VCaP (cell line): ENCODE results near the gene USP17L5.
"Not testable (repeated sequence)": the region's sequence is repeated elsewhere in the genome, so short reads cannot be mapped to it uniquely, and the experiment has no call there.

Experiments used
- H3K27ac ChIP-seq: fragments of 450-650 bp; 2 replicates; pipeline ENCODE4 v1.5.1; 2017
- TF ChIP-seq, protein P1 (sequence below): fragments of 450-650 bp; conservative IDR thresholded peaks from 2 replicates; pipeline ENCODE4 v1.5.1; 2017; ENCODE audit warnings: mild to moderate bottlenecking, moderate library complexity

USP17L5 gene

GRCh38 chr4:9339103-9339502 is at the start of gene USP17L5:
USP17L5 (plus strand) TSS chr4:9339403; CDS start chr4:9339403, 0 bp downstream.
- H3K27ac ChIP-seq = not testable (repeated sequence)

DNA sequence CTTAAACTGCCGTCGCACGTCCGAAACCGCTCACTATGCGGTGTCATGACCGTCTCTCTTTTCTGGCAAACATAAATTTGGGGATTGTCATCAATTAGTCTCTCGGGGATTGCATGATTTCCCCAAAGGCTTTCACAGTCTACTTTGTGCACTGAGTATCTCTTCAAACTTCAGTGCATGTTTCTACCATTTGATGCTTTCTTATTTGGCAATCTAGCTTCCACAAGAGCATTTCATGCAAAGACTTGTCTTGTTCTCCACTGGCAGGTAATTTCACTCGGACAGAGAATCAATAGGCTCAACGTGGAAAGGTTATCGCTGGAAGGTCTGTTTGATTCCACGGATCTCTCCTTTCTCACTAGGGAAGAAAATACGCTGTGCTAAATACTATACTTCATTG is 15.0 kb upstream of the USP17L5 start:
- not testable (repeated sequence) for H3K27ac ChIP-seq

GRCh38 chr4:9324865-9325264 is 14.3 kb upstream of the USP17L5 start, which contains the start of gene USP17L24:
USP17L24 (plus strand) TSS chr4:9325165; CDS start chr4:9325165, 0 bp downstream.
- not testable (repeated sequence) for H3K27ac ChIP-seq

- not testable (repeated sequence) for H3K27ac ChIP-seq
Observed at GRCh38 chr4:9329611-9330010, 9.6 kb upstream of the USP17L5 start, which contains the start of gene USP17L25. USP17L25 (plus strand) TSS chr4:9329911; CDS start chr4:9329911, 0 bp downstream.

DNA sequence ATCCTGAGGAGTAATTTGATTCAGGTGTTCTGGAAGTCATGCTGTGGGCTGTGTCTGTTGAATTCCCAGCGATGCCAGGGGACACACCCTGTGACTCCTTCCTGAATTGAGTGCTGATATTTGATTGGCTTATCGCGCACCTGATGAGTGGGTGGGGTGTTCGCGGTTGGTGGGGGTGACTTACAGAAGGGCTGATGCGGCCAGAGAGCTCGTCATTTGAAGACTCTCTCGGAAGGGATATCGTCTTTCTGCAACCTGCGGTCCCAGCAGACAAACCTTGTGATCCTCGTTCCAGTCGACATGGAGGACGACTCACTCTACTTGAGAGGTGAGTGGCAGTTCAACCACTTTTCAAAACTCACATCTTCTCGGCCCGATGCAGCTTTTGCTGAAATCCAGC is 4.8 kb upstream of the USP17L5 start, which contains the start of gene USP17L26:
USP17L26 (plus strand) TSS at position 301 of the 400 bp plus-strand sequence; CDS start at position 301, 0 bp downstream.
- H3K27ac ChIP-seq = not testable (repeated sequence)

- H3K27ac ChIP-seq = not testable (repeated sequence)
Observed at GRCh38 chr4:9343848-9344247, 4.6 kb downstream of the USP17L5 start, which contains the start of gene USP17L27. USP17L27 (plus strand) TSS chr4:9344148; CDS start chr4:9344148, 0 bp downstream.

DNA sequence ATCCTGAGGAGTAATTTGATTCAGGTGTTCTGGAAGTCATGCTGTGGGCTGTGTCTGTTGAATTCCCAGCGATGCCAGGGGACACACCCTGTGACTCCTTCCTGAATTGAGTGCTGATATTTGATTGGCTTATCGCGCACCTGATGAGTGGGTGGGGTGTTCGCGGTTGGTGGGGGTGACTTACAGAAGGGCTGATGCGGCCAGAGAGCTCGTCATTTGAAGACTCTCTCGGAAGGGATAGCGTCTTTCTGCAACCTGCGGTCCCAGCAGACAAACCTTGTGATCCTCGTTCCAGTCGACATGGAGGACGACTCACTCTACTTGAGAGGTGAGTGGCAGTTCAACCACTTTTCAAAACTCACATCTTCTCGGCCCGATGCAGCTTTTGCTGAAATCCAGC is 9.4 kb downstream of the USP17L5 start, which contains the start of gene USP17L28:
USP17L28 (plus strand) TSS at position 301 of the 400 bp plus-strand sequence; CDS start at position 301, 0 bp downstream.
- H3K27ac ChIP-seq = not testable (repeated sequence)

- H3K27ac ChIP-seq = not testable (repeated sequence)
Observed at GRCh38 chr4:9350866-9351265, 11.7 kb downstream of the USP17L5 start.

GRCh38 chr4:9353338-9353737 is 14.1 kb downstream of the USP17L5 start, which contains the start of gene USP17L29:
USP17L29 (plus strand) TSS chr4:9353638; CDS start chr4:9353638, 0 bp downstream.
- H3K27ac ChIP-seq = not testable (repeated sequence)

DNA sequence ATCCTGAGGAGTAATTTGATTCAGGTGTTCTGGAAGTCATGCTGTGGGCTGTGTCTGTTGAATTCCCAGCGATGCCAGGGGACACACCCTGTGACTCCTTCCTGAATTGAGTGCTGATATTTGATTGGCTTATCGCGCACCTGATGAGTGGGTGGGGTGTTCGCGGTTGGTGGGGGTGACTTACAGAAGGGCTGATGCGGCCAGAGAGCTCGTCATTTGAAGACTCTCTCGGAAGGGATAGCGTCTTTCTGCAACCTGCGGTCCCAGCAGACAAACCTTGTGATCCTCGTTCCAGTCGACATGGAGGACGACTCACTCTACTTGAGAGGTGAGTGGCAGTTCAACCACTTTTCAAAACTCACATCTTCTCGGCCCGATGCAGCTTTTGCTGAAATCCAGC is 23.6 kb downstream of the USP17L5 start, which contains the start of gene USP17L30:
USP17L30 (plus strand) TSS at position 301 of the 400 bp plus-strand sequence; CDS start at position 301, 0 bp downstream.
- not testable (repeated sequence) for H3K27ac ChIP-seq

DNA sequence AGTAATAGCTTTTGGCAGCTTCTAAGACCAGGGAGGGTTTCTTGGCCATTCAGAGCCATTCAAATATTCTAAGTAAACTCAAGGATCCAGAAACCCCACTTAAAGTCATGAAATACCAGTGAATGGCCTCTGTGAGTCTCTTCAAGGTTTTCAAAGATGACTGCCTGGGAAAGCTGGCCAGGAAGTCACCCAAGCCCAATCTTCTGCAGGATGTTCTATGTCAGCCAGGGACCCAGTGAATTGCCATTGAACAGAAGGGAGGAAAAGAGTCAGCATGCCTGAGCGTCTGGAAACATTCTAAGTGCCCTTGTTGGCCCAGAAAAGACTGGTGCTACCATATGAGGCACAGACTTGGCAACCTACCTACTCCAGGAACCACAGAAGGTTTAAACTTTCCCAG is 40.7 kb downstream of the USP17L5 start:
- not testable (repeated sequence) for H3K27ac ChIP-seq

DNA sequence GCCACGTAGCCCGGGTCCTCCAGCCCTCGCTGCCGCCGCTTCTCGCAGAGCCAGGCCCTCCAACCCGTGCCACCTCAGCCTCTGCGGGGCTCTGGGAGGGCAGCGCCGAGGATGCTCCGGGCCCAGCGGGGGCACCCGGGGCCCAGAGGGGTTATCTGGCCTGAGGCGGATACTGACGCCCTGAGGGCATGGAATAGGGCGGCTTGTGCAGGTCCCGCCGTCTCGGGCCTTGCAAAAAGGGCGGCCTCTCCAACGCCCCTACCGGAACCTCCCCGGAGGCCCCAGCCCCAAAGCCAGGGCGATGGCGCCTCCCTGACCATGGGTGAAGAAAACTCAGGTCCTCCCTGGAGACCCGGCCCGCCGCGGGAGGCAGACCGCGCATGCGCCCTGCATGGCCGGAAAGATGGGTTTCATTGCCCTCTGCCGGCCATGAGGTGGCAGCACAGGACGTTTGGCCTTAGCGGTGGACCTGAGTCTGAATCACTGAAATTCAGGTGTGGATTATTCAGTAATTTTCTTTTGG is 41.9 kb downstream of the USP17L5 start:
- H3K27ac ChIP-seq = not testable (repeated sequence)
- TF ChIP-seq, protein P1, sequence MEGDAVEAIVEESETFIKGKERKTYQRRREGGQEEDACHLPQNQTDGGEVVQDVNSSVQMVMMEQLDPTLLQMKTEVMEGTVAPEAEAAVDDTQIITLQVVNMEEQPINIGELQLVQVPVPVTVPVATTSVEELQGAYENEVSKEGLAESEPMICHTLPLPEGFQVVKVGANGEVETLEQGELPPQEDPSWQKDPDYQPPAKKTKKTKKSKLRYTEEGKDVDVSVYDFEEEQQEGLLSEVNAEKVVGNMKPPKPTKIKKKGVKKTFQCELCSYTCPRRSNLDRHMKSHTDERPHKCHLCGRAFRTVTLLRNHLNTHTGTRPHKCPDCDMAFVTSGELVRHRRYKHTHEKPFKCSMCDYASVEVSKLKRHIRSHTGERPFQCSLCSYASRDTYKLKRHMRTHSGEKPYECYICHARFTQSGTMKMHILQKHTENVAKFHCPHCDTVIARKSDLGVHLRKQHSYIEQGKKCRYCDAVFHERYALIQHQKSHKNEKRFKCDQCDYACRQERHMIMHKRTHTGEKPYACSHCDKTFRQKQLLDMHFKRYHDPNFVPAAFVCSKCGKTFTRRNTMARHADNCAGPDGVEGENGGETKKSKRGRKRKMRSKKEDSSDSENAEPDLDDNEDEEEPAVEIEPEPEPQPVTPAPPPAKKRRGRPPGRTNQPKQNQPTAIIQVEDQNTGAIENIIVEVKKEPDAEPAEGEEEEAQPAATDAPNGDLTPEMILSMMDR = peak; percentile 74

- no peak overlapping the region for H3K27ac ChIP-seq
- TF ChIP-seq, protein P1 = no peak
Observed at GRCh38 chr4:9384126-9384525, 44.9 kb downstream of the USP17L5 start.

DNA sequence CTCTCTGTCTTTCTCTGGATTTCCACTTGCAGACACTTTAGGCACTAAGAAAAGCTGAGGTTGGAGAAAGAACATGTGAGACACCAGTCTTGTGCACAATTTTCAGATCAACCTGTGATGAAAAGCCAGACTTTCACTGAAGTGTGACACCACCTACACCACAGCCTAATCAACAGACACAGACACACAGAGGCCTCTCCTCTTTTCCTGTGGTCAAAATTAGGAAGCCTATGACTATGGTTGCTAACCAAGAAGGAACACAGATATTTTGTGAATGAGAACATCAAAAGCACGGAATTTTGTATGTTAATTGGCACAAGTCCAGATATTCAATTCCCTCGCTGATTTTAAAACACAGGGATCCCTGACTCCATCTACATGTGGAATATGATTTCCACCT is 49.8 kb downstream of the USP17L5 start:
- not testable (repeated sequence) for H3K27ac ChIP-seq
